K562 (cell line): ENCODE measurements around the gene PCCA. TPM values are rescaled to one million over a fixed set of nuclear protein-coding genes. Genes with fewer than 3 reads are reported as not detected.

Experiments
- ATAC-seq: fragments of 200-7000 bp; cut with Tn5 transposase; 3 replicates; pipeline ENCODE4 v1.9.1; 2020; ENCODE audit warnings: moderate library complexity
- BruUV-seq: library from RNA; stranded (reverse); fragments of 400-500 nt; replicated peaks from 2 replicates; lab custom pipeline; 2021; lab: Mats Ljungman, UMichigan
- CTCF ChIA-PET: fragments of 300-600 bp; formaldehyde crosslinking; extraction: SDS; loops from one replicate; lab custom pipeline; 2021; ENCODE audit warnings: low intra/inter-chr PET ratio; lab: Yijun Ruan, JAX
- POLR2A ChIA-PET: fragments of 300-600, 350-650 bp; sonication (Branson Sonifier 250); formaldehyde crosslinking; extraction: SDS; loops from one replicate; lab custom pipeline; 2021; ENCODE audit warnings: antibody characterized with exemption, inconsistent platforms; lab: Yijun Ruan, JAX
- DNase-seq, 4 experiments: peaks; one replicate each; pipeline versions ENCODE4 v3.0.0 to v3.0.0-alpha.2; 2011 to 2018; ENCODE audit warnings: low spot score in 3 of 4, mixed read lengths in 3 of 4; ENCODE audit errors: extremely low read depth in 1 of 4
- FAIRE-seq: peaks from 2 replicates; lab custom pipeline; 2011; peaks lifted over from hg19 to GRCh38; lab: Jason Lieb, UNC
- H2AFZ ChIP-seq: 2 replicates; pipeline ENCODE4 v1.6.0; 2011; ENCODE audit warnings: low read depth, low read length, control low read depth, inconsistent platforms
- H3K27ac ChIP-seq: fragments of 200-600 bp; 3 replicates; pipeline ENCODE4 v1.8.0; 2011; ENCODE audit warnings: low read depth, mild to moderate bottlenecking, control low read depth, inconsistent platforms, low read length, moderate library complexity, mixed read lengths; ENCODE audit errors: extremely low read depth
- H3K27me3 ChIP-seq, 2 experiments: fragments of 300-600 bp in 1 of 2; 2 replicates in 1 of 2; 3 replicates in 1 of 2; pipeline versions ENCODE4 v1.6.0 to v1.8.0; 2011; ENCODE audit warnings: inconsistent platforms in 2 of 2, low read length in 2 of 2, mild to moderate bottlenecking in 1 of 2, mixed read lengths in 1 of 2, moderate library complexity in 1 of 2; ENCODE audit not compliant: control insufficient read depth in 2 of 2, insufficient read depth in 2 of 2
- H3K36me3 ChIP-seq: fragments of 300-600 bp; 3 replicates; pipeline ENCODE4 v1.8.0; 2011; ENCODE audit warnings: mild to moderate bottlenecking, low read length, inconsistent platforms; ENCODE audit not compliant: control insufficient read depth, insufficient read depth
- H3K4me1 ChIP-seq, 2 experiments: fragments of 200-600 bp in 1 of 2; replicated peaks in 1 of 2; 2 replicates in 1 of 2; 3 replicates in 1 of 2; pipeline versions ENCODE4 v1.5.1 to v1.8.0; 2011; ENCODE audit warnings: inconsistent platforms in 2 of 2, low read length in 2 of 2, mild to moderate bottlenecking in 1 of 2, mixed read lengths in 1 of 2, moderate library complexity in 1 of 2; ENCODE audit not compliant: control insufficient read depth in 2 of 2, insufficient read depth in 2 of 2
- H3K4me2 ChIP-seq: 2 replicates; pipeline ENCODE4 v1.6.1; 2011; ENCODE audit warnings: low read length, control low read depth, inconsistent platforms, mixed read lengths; ENCODE audit not compliant: insufficient read depth
- H3K4me3 ChIP-seq: fragments of 200-600 bp; sonication (generic), shearing (Covaris generic); 2 replicates; pipeline ENCODE4 v1.5.1; 2016; ENCODE audit warnings: control low read depth, inconsistent platforms
- H3K79me2 ChIP-seq: fragments of 200-600 bp; 3 replicates; pipeline ENCODE4 v1.8.0; 2011; ENCODE audit warnings: low read length, inconsistent platforms; ENCODE audit not compliant: control insufficient read depth, insufficient read depth
- H3K9ac ChIP-seq, 2 experiments: 2 replicates each; pipeline versions ENCODE4 v1.6.0 to v1.6.1; 2011; ENCODE audit warnings: low read depth in 2 of 2, low read length in 2 of 2, control low read depth in 1 of 2, inconsistent platforms in 1 of 2, mild to moderate bottlenecking in 1 of 2, mixed read lengths in 1 of 2; ENCODE audit not compliant: insufficient read depth in 1 of 2
- H3K9me1 ChIP-seq: one replicate; pipeline ENCODE4 v1.6.0; 2011; ENCODE audit warnings: inconsistent platforms, mild to moderate bottlenecking, low read length, moderate library complexity; ENCODE audit not compliant: control insufficient read depth, insufficient read depth
- H3K9me3 ChIP-seq: replicated peaks from 2 replicates; pipeline ENCODE4 v1.5.1; 2011; ENCODE audit warnings: low read depth, low read length, inconsistent platforms; ENCODE audit not compliant: control insufficient read depth, insufficient read depth
- H4K20me1 ChIP-seq: replicated peaks from 2 replicates; pipeline ENCODE4 v1.6.1; 2011; ENCODE audit warnings: low read length, inconsistent platforms, mixed read lengths; ENCODE audit not compliant: control insufficient read depth, insufficient read depth
- BRF1 ChIP-seq: IDR thresholded peaks from 3 replicates; pipeline ENCODE4 v1.6.1; 2011; ENCODE audit warnings: borderline replicate concordance, mild to moderate bottlenecking; ENCODE audit not compliant: insufficient read length; ENCODE audit errors: extremely low read depth
- ETS1 ChIP-seq: conservative IDR thresholded peaks from 2 replicates; pipeline ENCODE4 v1.6.1; 2011; ENCODE audit warnings: low read depth, mild to moderate bottlenecking, low read length; ENCODE audit not compliant: control insufficient read depth
- MYC ChIP-seq, 2 experiments: fragments of 250-450 bp in 1 of 2; sonication (Bioruptor Pico) in 1 of 2; IDR thresholded peaks; 2 replicates each; pipeline versions ENCODE4 v1.5.1 to v1.6.1; 2012 to 2021; ENCODE audit warnings: low read depth in 2 of 2, borderline replicate concordance in 1 of 2, improper control_type of control experiment in 1 of 2, low read length in 1 of 2, mild to moderate bottlenecking in 1 of 2, moderate library complexity in 1 of 2
- NR1H2 ChIP-seq: sonication (generic); formaldehyde crosslinking; IDR thresholded peaks from 2 replicates; pipeline ENCODE4 v1.4.0; 2020; ENCODE audit warnings: mild to moderate bottlenecking, missing genetic modification reagents
- ZFP1 ChIP-seq: fragments of 450-650 bp; formaldehyde crosslinking; IDR thresholded peaks from 2 replicates; pipeline ENCODE4 v1.4.0; 2020; ENCODE audit warnings: mild to moderate bottlenecking, mixed read lengths
- ZNF23 ChIP-seq: fragments of 250-450 bp; sonication (Bioruptor Pico); IDR thresholded peaks from 2 replicates; pipeline ENCODE4 v1.4.0; 2020; ENCODE audit warnings: mild to moderate bottlenecking
- ZNF239 ChIP-seq: fragments of 250-450 bp; sonication (Bioruptor Pico); IDR thresholded peaks from 2 replicates; pipeline ENCODE4 v1.4.0; 2020; ENCODE audit warnings: mild to moderate bottlenecking
- WGBS: fragments of 100-300 bp; shearing (Covaris generic); methylation state at CpG from one replicate; pipeline ENCODE4 v1.1.6; 2016; ENCODE audit warnings: low coverage, mixed read lengths; ENCODE audit not compliant: insufficient coverage; ENCODE audit errors: missing lambda C conversion rate; 5-methylcytosine and 5-hydroxymethylcytosine counted together
- in situ Hi-C: fragments of 300-500 bp; cut with MboI; formaldehyde crosslinking; loops from 4 replicates; pipeline ENCODE4 v1.15.0; 2018; ENCODE audit warnings: inconsistent platforms, mixed read lengths
- intact Hi-C: fragments of 100-400 bp; cut with micrococcal nuclease; formaldehyde crosslinking; loops from 2 replicates; pipeline ENCODE4 v1.14.2; 2022
- polyA plus RNA-seq, 8 experiments: library from polyadenylated mRNA; depleted of rRNA in 4 of 8; stranded (reverse) in 5 of 8; unstranded in 3 of 8; fragments of >200 nt; fragmentation: Nextera tagmentation in 2 of 8; fragmentation: Illumina TruSeq in 1 of 8; extraction: Ambion mirVana in 2 of 8; extraction: Trizol in 1 of 8; gene quantifications; 2 replicates each; pipeline versions ENCODE4 v1.2.1 to v1.2.3, GENCODE V29; 2011 to 2014; ENCODE audit warnings: inconsistent platforms in 1 of 8, missing spikeins in 1 of 8
- total RNA-seq, 7 experiments: library from RNA; depleted of rRNA in 6 of 7; stranded (reverse); fragments of >200 nt in 6 of 7; fragmentation: Illumina TruSeq in 2 of 7; extraction: Trizol in 2 of 7; gene quantifications; 2 replicates each; pipeline versions ENCODE4 v1.2.1 to v1.2.3, GENCODE V29; 2011 to 2021; ENCODE audit warnings: low replicate concordance in 1 of 7
- TF ChIP-seq, protein P1 (sequence below): fragments of 450-650 bp; IDR thresholded peaks from 2 replicates; pipeline ENCODE4 v1.6.1; 2016; ENCODE audit warnings: mild to moderate bottlenecking
- TF ChIP-seq, protein P2 (sequence below): IDR thresholded peaks from 2 replicates; pipeline ENCODE4 v1.6.1; 2011; ENCODE audit warnings: borderline replicate concordance, low read depth, mild to moderate bottlenecking, moderate library complexity, low read length; ENCODE audit not compliant: insufficient read depth, poor library complexity, severe bottlenecking
- TF ChIP-seq, protein P3 (sequence below), 3 experiments: IDR thresholded peaks in 2 of 3; conservative IDR thresholded peaks in 1 of 3; 2 replicates each; pipeline ENCODE4 v1.5.1; 2011 to 2012; ENCODE audit warnings: low read length in 3 of 3, mild to moderate bottlenecking in 3 of 3, control low read depth in 2 of 3, improper control_type of control experiment in 1 of 3, inconsistent platforms in 1 of 3, low read depth in 1 of 3, mixed read lengths in 1 of 3, moderate library complexity in 1 of 3; ENCODE audit not compliant: insufficient read depth in 2 of 3
- TF ChIP-seq, protein P4 (sequence below): fragments of 450-650 bp; IDR thresholded peaks from 2 replicates; pipeline ENCODE4 v1.6.1; 2016; ENCODE audit warnings: antibody characterized with exemption

Gene PCCA
- total and polyA plus RNA-seq, 9 of the 15 experiments (the other 6 are each of a cell fraction or from before 2014, with no cell fraction given) = 5.2 to 14.1 (median 9.7) TPM

GRCh38 chr13:100478107-100478809 lies 389.4 kb downstream of the PCCA start:
- no peak for ATAC-seq
- in situ Hi-C loops = no loop called here
- no TSS peak for BruUV-seq
- TF ChIP-seq ETS1 (no peak), ZNF239 (no peak), ZFP1 (no peak), BRF1 (no peak), ZNF23 (CRISPR knock-in tag) (no peak), NR1H2 (CRISPR knock-in tag) (no peak), MYC (IDR thresholded peaks at IDR 0.05; ENCODE audit: low read depth, low read length) (no peak), MYC (CRISPR knock-in tag; IDR thresholded peaks at IDR 0.05; ENCODE audit: borderline replicate concordance, low read depth) (no peak)
- TF ChIP-seq, protein P1, sequence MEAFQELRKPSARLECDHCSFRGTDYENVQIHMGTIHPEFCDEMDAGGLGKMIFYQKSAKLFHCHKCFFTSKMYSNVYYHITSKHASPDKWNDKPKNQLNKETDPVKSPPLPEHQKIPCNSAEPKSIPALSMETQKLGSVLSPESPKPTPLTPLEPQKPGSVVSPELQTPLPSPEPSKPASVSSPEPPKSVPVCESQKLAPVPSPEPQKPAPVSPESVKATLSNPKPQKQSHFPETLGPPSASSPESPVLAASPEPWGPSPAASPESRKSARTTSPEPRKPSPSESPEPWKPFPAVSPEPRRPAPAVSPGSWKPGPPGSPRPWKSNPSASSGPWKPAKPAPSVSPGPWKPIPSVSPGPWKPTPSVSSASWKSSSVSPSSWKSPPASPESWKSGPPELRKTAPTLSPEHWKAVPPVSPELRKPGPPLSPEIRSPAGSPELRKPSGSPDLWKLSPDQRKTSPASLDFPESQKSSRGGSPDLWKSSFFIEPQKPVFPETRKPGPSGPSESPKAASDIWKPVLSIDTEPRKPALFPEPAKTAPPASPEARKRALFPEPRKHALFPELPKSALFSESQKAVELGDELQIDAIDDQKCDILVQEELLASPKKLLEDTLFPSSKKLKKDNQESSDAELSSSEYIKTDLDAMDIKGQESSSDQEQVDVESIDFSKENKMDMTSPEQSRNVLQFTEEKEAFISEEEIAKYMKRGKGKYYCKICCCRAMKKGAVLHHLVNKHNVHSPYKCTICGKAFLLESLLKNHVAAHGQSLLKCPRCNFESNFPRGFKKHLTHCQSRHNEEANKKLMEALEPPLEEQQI = no peak
- TF ChIP-seq, protein P2, sequence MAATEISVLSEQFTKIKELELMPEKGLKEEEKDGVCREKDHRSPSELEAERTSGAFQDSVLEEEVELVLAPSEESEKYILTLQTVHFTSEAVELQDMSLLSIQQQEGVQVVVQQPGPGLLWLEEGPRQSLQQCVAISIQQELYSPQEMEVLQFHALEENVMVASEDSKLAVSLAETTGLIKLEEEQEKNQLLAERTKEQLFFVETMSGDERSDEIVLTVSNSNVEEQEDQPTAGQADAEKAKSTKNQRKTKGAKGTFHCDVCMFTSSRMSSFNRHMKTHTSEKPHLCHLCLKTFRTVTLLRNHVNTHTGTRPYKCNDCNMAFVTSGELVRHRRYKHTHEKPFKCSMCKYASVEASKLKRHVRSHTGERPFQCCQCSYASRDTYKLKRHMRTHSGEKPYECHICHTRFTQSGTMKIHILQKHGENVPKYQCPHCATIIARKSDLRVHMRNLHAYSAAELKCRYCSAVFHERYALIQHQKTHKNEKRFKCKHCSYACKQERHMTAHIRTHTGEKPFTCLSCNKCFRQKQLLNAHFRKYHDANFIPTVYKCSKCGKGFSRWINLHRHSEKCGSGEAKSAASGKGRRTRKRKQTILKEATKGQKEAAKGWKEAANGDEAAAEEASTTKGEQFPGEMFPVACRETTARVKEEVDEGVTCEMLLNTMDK = no peak
- TF ChIP-seq, protein P3, sequence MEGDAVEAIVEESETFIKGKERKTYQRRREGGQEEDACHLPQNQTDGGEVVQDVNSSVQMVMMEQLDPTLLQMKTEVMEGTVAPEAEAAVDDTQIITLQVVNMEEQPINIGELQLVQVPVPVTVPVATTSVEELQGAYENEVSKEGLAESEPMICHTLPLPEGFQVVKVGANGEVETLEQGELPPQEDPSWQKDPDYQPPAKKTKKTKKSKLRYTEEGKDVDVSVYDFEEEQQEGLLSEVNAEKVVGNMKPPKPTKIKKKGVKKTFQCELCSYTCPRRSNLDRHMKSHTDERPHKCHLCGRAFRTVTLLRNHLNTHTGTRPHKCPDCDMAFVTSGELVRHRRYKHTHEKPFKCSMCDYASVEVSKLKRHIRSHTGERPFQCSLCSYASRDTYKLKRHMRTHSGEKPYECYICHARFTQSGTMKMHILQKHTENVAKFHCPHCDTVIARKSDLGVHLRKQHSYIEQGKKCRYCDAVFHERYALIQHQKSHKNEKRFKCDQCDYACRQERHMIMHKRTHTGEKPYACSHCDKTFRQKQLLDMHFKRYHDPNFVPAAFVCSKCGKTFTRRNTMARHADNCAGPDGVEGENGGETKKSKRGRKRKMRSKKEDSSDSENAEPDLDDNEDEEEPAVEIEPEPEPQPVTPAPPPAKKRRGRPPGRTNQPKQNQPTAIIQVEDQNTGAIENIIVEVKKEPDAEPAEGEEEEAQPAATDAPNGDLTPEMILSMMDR (IDR thresholded peaks at IDR 0.05 in 2 of 3, conservative IDR thresholded peaks at IDR 0.05 in 1 of 3; ENCODE audit: insufficient read depth in 2 of 3, low read depth in 1 of 3, low read length in 3 of 3) = no peak
- TF ChIP-seq, protein P4, sequence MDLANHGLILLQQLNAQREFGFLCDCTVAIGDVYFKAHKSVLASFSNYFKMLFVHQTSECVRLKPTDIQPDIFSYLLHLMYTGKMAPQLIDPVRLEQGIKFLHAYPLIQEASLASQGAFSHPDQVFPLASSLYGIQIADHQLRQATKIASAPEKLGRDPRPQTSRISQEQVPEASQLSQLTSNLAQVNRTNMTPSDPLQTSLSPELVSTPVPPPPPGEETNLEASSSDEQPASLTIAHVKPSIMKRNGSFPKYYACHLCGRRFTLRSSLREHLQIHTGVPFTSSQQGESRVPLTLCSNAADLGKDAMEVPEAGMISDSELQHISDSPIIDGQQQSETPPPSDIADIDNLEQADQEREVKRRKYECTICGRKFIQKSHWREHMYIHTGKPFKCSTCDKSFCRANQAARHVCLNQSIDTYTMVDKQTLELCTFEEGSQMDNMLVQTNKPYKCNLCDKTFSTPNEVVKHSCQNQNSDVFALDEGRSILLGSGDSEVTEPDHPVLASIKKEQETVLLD = no peak

More at GRCh38 chr13:100478107-100478809, 389.4 kb downstream of the PCCA start:
- ChIA-PET CTCF (no interaction called here), POLR2A (no interaction called here)
- Histone ChIP-seq H4K20me1 (no peaks in the 10 kb centered on the region), H3K9ac (no peak overlapping the region; a peak in 1 of 4 replicates), H3K4me2 (no peak overlapping the region), H2AFZ (no peak overlapping the region), H3K79me2 (no peaks in the 10 kb centered on the region), H3K9me1 (no peaks in the 10 kb centered on the region), H3K36me3 (no peaks in the 10 kb centered on the region), H3K27me3 (no peaks in the 10 kb centered on the region), H3K9me3 (no peaks in the 10 kb centered on the region), H3K27ac (no peak overlapping the region), H3K4me1 (no peaks in the 10 kb centered on the region; a peak in 1 of 5 replicates), H3K4me3 (no peak overlapping the region)
- DNase-seq = no peak
- WGBS = 37% methylated on average over 5 of the region's 12 CpGs
- no peak for FAIRE-seq
- intact Hi-C loops = no loop called here
